Fibroblast of lung (primary cell): ENCODE data around the gene LRG1. TPM values are rescaled to one million over a fixed set of nuclear protein-coding genes. Genes with fewer than 3 reads are reported as not detected.

Source experiments
- DNase-seq, 2 donors: peaks; one replicate each; pipeline versions ENCODE4 v3.0.0 to v3.0.0-alpha.2; 2010; ENCODE audit warnings: low read depth in 2 of 2
- H2AFZ ChIP-seq: 2 replicates; pipeline ENCODE4 v1.5.1; 2012; ENCODE audit warnings: low read length, control low read depth, inconsistent platforms
- H3K27ac ChIP-seq: 2 replicates; pipeline ENCODE4 v1.5.1; 2011; ENCODE audit warnings: low read length, control low read depth; ENCODE audit not compliant: insufficient read depth
- H3K27me3 ChIP-seq: 2 replicates; pipeline ENCODE4 v1.5.1; 2011; ENCODE audit warnings: mild to moderate bottlenecking, low read length; ENCODE audit not compliant: control insufficient read depth, insufficient read depth
- H3K36me3 ChIP-seq: 2 replicates; pipeline ENCODE4 v1.5.1; 2011; ENCODE audit warnings: low read length; ENCODE audit not compliant: control insufficient read depth, insufficient read depth
- H3K4me1 ChIP-seq: 2 replicates; pipeline ENCODE4 v1.5.1; 2011; ENCODE audit warnings: low read length; ENCODE audit not compliant: control insufficient read depth, insufficient read depth; ENCODE audit errors: extremely low read depth
- H3K4me2 ChIP-seq: 2 replicates; pipeline ENCODE4 v1.5.1; 2011; ENCODE audit warnings: low read length, control low read depth; ENCODE audit not compliant: insufficient read depth; ENCODE audit errors: extremely low read depth
- H3K4me3 ChIP-seq, 4 experiments: fragments of 200-600 bp in 1 of 4; sonication (generic) in 1 of 4; replicated peaks in 1 of 4; 2 replicates each; pipeline ENCODE4 v1.5.1; 2011 to 2016; ENCODE audit warnings: low read length in 4 of 4, low read depth in 3 of 4, mild to moderate bottlenecking in 3 of 4, control low read depth in 2 of 4, inconsistent platforms in 1 of 4, mixed read lengths in 1 of 4; ENCODE audit not compliant: insufficient read depth in 1 of 4; ENCODE audit errors: control extremely low read depth in 1 of 4
- H3K79me2 ChIP-seq: 2 replicates; pipeline ENCODE4 v1.5.1; 2012; ENCODE audit warnings: mild to moderate bottlenecking, low read length, inconsistent platforms; ENCODE audit not compliant: control insufficient read depth, insufficient read depth
- H3K9ac ChIP-seq: 2 replicates; pipeline ENCODE4 v1.5.1; 2011; ENCODE audit warnings: mild to moderate bottlenecking, low read length, control low read depth; ENCODE audit not compliant: insufficient read depth
- H3K9me3 ChIP-seq: 2 replicates; pipeline ENCODE4 v1.5.1; 2012; ENCODE audit warnings: low read depth, low read length; ENCODE audit not compliant: control insufficient read depth, insufficient read depth
- H4K20me1 ChIP-seq: 2 replicates; pipeline ENCODE4 v1.5.1; 2011; ENCODE audit warnings: low read length; ENCODE audit not compliant: control insufficient read depth, insufficient read depth; ENCODE audit errors: extremely low read depth
- CTCF ChIP-seq, 2 donors: IDR thresholded peaks in 1 of 2; conservative IDR thresholded peaks in 1 of 2; 1 replicate in 1 of 2; 2 replicates in 1 of 2; pipeline ENCODE4 v1.5.1; 2011 to 2012; ENCODE audit warnings: low read length in 2 of 2, control low read depth in 1 of 2, inconsistent platforms in 1 of 2, low read depth in 1 of 2, mild to moderate bottlenecking in 1 of 2
- EZH2 ChIP-seq: IDR thresholded peaks from 2 replicates; pipeline ENCODE4 v1.5.1; 2012; ENCODE audit warnings: low read length, control low read depth, mild to moderate bottlenecking; ENCODE audit errors: missing control alignments
- polyA plus RNA-seq, 2 donors: library from polyadenylated mRNA; depleted of rRNA in 1 of 2; stranded (reverse) in 1 of 2; unstranded in 1 of 2; fragments of >200 nt; gene quantifications; 2 replicates each; pipeline ENCODE4 v1.2.1, GENCODE V29; 2011 to 2012; ENCODE audit warnings: missing spikeins in 1 of 2
- total RNA-seq: library from RNA; depleted of rRNA; stranded (reverse); fragments of >200 nt; gene quantifications from 2 replicates; pipeline ENCODE4 v1.2.1, GENCODE V29; 2014

LRG1 gene
- total and polyA plus RNA-seq, 2 donors (not counting 1 experiment from before 2014, with no cell fraction given), result 0.10 TPM; not detected in 1

- no peak overlapping the region for H3K27ac ChIP-seq
- no peaks in the 10 kb centered on the region for H3K9me3 ChIP-seq
- TF ChIP-seq EZH2 (no peak), CTCF (conservative IDR thresholded peaks at IDR 0.05 in 1 of 2, IDR thresholded peaks at IDR 0.05 in 1 of 2; ENCODE audit: low read depth in 1 of 2, low read length in 2 of 2) (no peak)
- H3K9ac ChIP-seq, result no peak overlapping the region
- no peaks in the 10 kb centered on the region for H3K36me3 ChIP-seq
- no peaks in the 10 kb centered on the region for H3K79me2 ChIP-seq
- no peaks in the 10 kb centered on the region for H3K4me1 ChIP-seq
- H2AFZ ChIP-seq, result no peak overlapping the region
- no peak overlapping the region for H3K4me2 ChIP-seq
- H4K20me1 ChIP-seq, result no peaks in the 10 kb centered on the region
- peaks cover 3% of the 10 kb centered on the region for H3K27me3 ChIP-seq
- H3K4me3 ChIP-seq, result no peak overlapping the region
- DNase-seq, result no peak
Observed at GRCh38 chr19:4525563-4526002, 14.3 kb downstream of the LRG1 start.

- no peak overlapping the region for H3K9ac ChIP-seq
- H3K27ac ChIP-seq, result no peak overlapping the region
Observed at GRCh38 chr19:4524808-4525562, 14.9 kb downstream of the LRG1 start.

More at GRCh38 chr19:4524808-4525562, 14.9 kb downstream of the LRG1 start:
- Histone ChIP-seq H3K79me2 (no peaks in the 10 kb centered on the region), H3K4me2 (no peak overlapping the region), H3K4me3 (no peak overlapping the region), H3K9me3 (no peaks in the 10 kb centered on the region), H4K20me1 (no peaks in the 10 kb centered on the region), H3K4me1 (no peaks in the 10 kb centered on the region), H2AFZ (no peak overlapping the region), H3K36me3 (no peaks in the 10 kb centered on the region), H3K27me3 (peaks cover 3% of the 10 kb centered on the region)
- peak in 1 of 2 donors; percentile 43 for DNase-seq
- TF ChIP-seq EZH2 (no peak), CTCF (conservative IDR thresholded peaks at IDR 0.05 in 1 of 2, IDR thresholded peaks at IDR 0.05 in 1 of 2; ENCODE audit: low read depth in 1 of 2, low read length in 2 of 2) (peak; percentile 70 to 88)
